GM18951 (cell line): ENCODE data around the gene CFAP52.
"Not testable (repeated sequence)": the region's sequence is repeated elsewhere in the genome, so short reads cannot be mapped to it uniquely, and the experiment has no call there.

Experiments
- POLR2A ChIP-seq: IDR thresholded peaks from 4 replicates; pipeline ENCODE4 v1.6.1; 2011; ENCODE audit warnings: mild to moderate bottlenecking; ENCODE audit not compliant: insufficient read length, insufficient read depth; ENCODE audit errors: extremely low read depth
- in situ Hi-C: fragments of 300-500 bp; cut with MboI; formaldehyde crosslinking; loops from one replicate; pipeline ENCODE4 v1.12.0; 2022; ENCODE audit warnings: low sequenced_read_pairs, mixed read lengths, inconsistent platforms; ENCODE audit not compliant: unreplicated experiment

The CFAP52 gene

GRCh38 chr17:9576521-9577372, at the start of gene CFAP52:
Gene CFAP52 (plus strand): TSS chr17:9576642. CDS start chr17:9576696, 54 bp downstream.
- TF ChIP-seq POLR2A = no peak
- in situ Hi-C loops = no loop called here

DNA sequence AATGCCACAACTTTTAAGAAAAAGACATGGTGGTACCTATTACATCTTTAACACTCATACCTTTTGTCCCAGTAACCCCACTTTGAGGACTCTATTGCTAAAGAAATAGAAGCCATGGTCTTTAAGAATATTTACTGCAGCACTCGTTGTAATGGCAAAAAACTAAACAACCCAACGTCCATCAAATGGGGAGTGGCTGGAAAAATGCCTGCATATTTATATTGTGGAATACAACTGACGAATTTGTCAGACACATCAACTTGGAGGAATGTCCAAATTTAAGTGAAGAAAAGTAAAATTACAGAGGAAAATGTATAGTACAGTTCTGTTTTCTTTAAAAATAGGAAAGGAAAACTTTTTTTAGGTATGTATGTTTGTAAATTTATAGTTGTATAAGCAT, 48.7 kb upstream of the CFAP52 start:
- in situ Hi-C loops = no loop called here
- no peak for TF ChIP-seq POLR2A

GRCh38 chr17:9529033-9529700, 47.3 kb upstream of the CFAP52 start:
- no peak for TF ChIP-seq POLR2A
- in situ Hi-C loops = no loop called here

DNA sequence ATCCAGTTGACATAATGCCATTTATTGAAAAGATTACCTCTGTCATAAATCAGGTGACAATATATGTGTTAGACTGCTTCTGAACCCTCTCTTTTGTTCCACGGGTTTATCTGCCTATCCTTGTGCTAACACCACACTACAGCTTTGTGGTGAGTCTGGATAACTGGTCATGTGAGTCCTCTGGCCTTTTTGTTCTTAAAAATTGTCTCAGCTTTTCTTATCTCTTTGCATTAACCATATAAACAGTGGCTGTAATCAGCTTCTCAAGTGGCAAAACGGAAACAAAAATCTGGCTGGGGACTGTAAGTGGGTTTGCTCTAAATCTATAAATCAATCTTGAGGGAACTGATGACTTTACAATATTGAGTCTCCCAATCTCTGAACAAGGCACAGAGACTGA, 45.4 kb upstream of the CFAP52 start:
- TF ChIP-seq POLR2A = no peak
- in situ Hi-C loops = no loop called here

DNA sequence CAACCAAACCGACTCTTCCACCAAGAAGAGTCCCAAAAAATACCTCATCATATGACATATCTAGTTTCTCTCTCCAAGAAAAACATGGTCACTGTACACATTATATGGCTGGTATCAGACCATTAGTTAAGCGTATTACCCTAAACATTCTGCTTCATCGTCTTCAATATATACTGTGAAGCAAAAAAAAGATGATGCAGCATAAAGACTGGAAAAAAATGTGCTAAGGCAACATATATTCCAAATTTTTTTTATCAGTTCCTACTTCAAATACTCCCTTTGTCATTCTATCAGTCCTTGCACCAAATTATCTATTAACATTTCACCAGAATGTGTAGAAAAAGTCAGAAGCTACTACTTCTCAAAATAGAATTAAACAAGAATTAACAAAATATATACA, 43.7 kb upstream of the CFAP52 start:
- in situ Hi-C loops = no loop called here
- TF ChIP-seq POLR2A = no peak

GRCh38 chr17:9533441-9533840, 43.0 kb upstream of the CFAP52 start:
- in situ Hi-C loops = no loop called here
- TF ChIP-seq POLR2A = no peak

DNA sequence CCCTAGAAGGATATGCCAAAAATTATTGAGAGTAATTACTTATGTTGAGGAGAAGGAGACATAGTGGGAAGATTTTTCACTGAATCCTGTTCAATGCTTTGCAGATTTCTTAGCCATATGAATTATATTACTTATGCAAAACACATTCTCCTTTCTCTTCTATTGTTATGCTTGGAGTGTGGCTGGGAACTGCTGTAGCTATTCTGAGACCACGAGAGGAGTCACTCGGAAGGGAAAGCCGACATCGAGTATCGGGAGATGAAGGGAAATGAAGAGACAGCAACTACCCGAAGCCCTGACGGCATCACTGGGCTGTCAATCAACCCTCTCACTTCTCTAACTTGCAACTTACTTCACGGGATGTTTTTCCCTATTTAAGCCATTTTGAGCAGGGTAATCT, 40.4 kb upstream of the CFAP52 start:
- in situ Hi-C loops = no loop called here
- TF ChIP-seq POLR2A = no peak

DNA sequence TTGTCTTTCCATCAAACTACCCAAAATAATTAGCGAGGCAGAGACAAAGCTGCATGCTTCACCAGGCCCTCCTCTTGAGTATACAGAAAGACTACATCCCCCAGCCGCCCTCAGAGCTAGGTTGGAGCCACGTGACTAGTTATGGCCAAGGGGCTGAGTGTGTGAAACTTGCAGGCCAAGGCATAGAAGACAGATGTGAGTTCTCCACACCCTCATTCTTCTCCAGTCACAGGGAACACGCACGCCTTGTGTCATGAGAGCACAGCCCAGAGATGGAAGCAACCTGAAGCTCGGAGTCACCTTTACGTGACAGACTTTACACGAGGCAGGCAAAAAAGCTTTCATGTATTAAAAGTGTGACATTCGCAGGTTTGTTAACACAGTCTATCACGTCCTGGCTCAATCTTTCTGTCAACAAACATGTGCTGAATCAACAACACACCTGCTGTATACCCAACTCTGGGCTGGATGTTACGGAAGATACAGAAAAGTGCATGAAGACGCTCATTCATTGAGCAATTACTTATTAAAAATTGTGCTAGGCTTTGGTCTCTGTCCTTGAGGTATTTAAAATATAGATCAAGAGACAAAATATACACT, 39.2 kb upstream of the CFAP52 start:
- in situ Hi-C loops = no loop called here
- no peak for TF ChIP-seq POLR2A

- no peak for TF ChIP-seq POLR2A
- in situ Hi-C loops = no loop called here
These were observed 37.8 kb upstream of the CFAP52 start for GRCh38 chr17:9538626-9539025.

DNA sequence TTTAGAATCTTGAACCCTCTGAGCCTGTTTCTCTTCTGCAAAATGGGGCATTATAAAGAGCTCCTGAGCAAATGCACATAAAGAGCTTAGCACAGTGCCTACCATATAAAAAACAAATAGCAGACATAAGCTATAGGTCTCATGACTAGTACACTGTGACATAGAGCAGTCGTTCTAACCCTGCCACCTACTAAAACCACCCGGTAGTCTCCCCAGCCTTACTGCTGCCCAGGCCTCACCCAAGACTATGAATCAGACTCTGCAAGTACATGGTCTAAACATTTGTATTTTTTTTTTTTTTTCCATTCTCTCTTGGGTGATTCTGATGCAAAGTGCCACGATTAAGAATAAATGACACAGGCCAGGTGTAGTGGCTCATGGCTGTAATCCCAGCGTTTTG, 34.7 kb upstream of the CFAP52 start:
- in situ Hi-C loops = no loop called here
- TF ChIP-seq POLR2A = no peak

DNA sequence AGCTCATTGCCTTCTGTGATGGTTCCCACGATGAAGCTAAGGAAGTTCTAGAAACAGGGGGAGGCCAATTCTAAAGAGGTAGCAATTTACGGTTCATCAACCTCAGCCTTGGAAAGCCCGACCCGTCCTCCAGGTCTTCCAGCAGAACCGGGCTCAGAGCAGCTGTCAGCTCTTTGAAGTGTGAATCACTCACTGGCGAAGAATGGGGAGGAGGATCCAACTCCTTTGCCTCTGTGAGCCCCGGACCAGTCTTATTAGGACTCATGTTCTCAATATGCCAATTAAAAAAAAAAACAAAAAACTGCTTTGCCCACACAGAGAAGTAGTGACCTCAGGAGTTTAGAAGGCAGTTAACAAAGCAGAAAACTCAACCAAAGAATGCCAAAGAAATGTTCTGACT, 32.2 kb upstream of the CFAP52 start:
- in situ Hi-C loops = no loop called here
- no peak for TF ChIP-seq POLR2A

DNA sequence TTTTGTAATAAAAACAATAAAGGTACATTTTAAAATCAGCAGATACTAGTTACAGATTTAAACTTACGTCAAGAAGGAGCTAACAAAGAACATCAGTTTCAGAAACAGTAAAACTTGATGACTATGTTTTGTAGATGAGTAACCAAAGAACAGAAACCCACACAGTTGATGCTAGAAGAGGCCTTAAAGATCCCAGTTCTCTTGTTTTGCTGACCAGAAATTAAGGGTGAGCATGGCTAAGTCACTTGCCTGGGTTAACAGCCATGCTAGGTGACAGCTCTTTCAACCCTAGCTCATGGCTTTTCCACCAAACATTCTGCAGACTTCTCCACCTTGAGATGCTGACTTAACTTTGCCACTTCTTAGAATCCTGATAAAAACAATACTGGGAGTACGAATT, 27.2 kb upstream of the CFAP52 start:
- TF ChIP-seq POLR2A = no peak
- in situ Hi-C loops = no loop called here

GRCh38 chr17:9553181-9553580, 23.3 kb upstream of the CFAP52 start:
- TF ChIP-seq POLR2A = no peak
- in situ Hi-C loops = no loop called here

GRCh38 chr17:9553596-9553995, 22.8 kb upstream of the CFAP52 start:
- TF ChIP-seq POLR2A = no peak
- in situ Hi-C loops = no loop called here

GRCh38 chr17:9554715-9555114, 21.7 kb upstream of the CFAP52 start:
- in situ Hi-C loops = not testable (repeated sequence)
